ENCODE measurements around the gene PDZD7.
A peak's percentile ranks its signal among the peaks of the same experiment; 100 is the strongest.

Gene PDZD7

DNA sequence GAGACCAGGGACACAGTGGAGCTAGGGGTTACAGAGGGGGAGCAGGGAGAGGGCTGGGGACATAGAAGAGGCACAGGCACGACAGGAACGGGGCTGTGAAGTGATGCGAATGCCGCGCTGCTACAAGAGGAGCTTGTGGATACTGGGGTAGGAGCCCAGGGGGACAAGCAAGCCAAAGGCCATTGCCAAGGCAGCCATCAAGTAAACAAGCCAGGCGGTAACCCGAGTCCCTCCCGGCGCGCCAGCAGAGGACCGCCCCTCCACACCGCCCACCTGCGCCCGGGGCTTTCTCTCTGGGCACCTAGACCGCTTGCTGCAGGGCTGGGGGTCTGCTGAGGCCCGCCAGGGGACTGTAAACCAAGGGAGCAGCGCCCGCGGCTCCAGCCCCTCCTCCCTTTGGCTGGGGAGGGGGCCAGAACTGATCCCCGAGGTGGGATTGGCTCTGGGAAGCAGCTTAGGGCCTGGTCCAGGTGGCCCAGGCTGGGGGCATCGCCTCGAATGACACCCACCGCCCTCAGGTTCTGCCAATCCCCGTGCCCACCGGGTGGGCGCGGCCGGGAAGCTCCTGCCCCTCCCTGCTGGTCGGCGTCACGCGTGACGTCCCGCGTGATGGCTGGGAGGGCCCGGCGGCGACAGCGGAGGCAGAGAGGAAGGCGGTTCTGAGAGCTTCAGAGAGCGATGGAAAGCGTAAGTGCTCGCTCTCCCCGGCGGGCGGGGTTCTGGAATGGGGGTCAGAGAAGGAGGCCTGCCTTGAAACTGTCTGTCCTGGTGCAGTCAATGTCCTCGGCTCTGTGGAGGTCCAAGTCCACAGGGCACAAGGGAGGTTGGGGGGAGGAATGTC, 1.1 kb upstream of the PDZD7 start:
- peaks cover 19% of the 10 kb centered on the region for H3K4me1 ChIP-seq

DNA sequence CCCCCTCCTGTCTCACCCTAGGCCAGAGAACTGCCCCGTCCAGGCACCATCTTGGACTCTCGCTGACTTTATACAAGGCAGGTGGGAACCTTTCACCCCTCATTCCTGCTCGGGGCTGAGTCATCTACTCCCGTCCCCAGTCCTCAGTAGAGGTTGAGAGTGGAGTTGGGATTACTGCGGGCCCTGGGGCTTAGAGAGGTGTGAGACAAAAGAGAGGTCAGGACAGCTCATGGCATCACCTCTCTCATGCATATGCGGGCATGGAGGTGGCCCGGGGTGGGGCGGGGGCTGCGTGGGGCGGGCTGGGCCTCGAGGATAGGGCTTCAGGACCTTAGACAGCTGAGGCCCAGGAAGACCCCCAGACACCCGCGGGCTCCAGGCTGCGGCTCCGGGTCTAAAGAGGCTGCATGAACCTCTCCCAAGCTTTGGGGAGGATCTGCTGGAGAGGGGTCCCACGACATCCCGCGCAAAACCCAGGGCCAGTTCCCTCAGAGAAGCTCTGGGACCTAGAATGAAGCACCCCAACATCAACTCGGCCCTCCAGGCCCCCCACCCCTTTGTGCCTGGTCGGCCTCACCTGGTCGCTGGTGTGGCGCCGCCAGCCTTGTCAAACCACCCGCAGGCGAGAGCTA, 317 bp downstream of the PDZD7 start:
- TF ChIP-seq, protein P1, sequence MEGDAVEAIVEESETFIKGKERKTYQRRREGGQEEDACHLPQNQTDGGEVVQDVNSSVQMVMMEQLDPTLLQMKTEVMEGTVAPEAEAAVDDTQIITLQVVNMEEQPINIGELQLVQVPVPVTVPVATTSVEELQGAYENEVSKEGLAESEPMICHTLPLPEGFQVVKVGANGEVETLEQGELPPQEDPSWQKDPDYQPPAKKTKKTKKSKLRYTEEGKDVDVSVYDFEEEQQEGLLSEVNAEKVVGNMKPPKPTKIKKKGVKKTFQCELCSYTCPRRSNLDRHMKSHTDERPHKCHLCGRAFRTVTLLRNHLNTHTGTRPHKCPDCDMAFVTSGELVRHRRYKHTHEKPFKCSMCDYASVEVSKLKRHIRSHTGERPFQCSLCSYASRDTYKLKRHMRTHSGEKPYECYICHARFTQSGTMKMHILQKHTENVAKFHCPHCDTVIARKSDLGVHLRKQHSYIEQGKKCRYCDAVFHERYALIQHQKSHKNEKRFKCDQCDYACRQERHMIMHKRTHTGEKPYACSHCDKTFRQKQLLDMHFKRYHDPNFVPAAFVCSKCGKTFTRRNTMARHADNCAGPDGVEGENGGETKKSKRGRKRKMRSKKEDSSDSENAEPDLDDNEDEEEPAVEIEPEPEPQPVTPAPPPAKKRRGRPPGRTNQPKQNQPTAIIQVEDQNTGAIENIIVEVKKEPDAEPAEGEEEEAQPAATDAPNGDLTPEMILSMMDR (IDR thresholded peaks at IDR 0.05; ENCODE audit: low read depth, low read length): no peak
- H3K4me1 ChIP-seq: peaks cover 22% of the 10 kb centered on the region
- H3K9me3 ChIP-seq: no peaks in the 10 kb centered on the region
- H3K36me3 ChIP-seq: no peaks in the 10 kb centered on the region
- no peak for DNase-seq
- no peaks in the 10 kb centered on the region for H3K27me3 ChIP-seq
- H3K4me3 ChIP-seq (ENCODE audit: low read depth, low read length): peak overlapping the region; percentile 80

More for the DNA sequence above, 1.1 kb upstream of the PDZD7 start:
- no peaks in the 10 kb centered on the region for H3K36me3 ChIP-seq
- DNase-seq: peak; percentile 64
- no peaks in the 10 kb centered on the region for H3K27me3 ChIP-seq
- no peaks in the 10 kb centered on the region for H3K9me3 ChIP-seq
- peak overlapping the region; percentile 80 for H3K4me3 ChIP-seq (ENCODE audit: low read depth, low read length)
- TF ChIP-seq, protein P1 (IDR thresholded peaks at IDR 0.05; ENCODE audit: low read depth, low read length): no peak

DNA sequence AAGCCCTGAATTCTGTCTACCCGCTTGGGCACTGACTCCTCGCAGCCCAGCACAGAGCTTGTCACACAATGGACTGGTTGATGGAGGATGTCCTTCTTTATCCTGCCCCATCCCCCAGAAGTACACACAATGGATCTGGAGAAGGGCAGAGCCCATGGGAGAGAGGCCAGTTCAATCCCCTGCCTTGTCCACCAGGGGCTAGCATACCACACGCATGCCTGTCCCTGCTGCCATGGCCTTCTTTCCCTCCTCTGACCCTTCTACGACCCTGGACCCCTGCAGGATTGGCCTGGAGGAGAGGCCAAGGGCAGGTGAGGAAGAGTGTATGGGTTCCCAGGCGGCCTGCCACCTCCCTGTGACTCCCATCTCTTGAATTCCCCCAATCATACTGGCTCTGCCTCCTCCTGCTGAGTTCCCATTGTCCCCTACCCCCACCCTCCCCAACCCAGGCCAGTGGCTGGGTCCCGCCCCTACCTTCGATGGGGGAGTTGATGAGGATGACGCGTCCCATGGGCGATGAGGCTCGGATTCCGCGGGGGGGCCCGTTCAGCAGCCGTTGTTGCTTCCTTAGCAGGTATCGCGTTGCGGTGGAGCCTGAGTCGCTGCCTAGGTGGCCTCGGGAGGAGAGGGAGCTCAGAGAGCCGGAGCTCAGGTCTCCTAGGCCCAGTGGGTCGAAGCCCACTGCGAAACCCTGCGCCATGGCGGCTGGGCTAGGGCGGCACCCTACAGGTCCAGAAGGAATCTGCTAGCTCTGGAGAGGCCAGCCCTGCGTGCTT, 1.2 kb downstream of the PDZD7 start:
- Histone ChIP-seq H3K4me3 (ENCODE audit: low read depth, low read length) (no peak overlapping the region), H3K4me1 (peaks cover 22% of the 10 kb centered on the region), H3K9me3 (no peaks in the 10 kb centered on the region), H3K27me3 (no peaks in the 10 kb centered on the region), H3K36me3 (no peaks in the 10 kb centered on the region)
- TF ChIP-seq, protein P1 (IDR thresholded peaks at IDR 0.05; ENCODE audit: low read depth, low read length): peak; percentile 18; the same call in 1 of the 2 replicates
- no peak for DNase-seq

DNA sequence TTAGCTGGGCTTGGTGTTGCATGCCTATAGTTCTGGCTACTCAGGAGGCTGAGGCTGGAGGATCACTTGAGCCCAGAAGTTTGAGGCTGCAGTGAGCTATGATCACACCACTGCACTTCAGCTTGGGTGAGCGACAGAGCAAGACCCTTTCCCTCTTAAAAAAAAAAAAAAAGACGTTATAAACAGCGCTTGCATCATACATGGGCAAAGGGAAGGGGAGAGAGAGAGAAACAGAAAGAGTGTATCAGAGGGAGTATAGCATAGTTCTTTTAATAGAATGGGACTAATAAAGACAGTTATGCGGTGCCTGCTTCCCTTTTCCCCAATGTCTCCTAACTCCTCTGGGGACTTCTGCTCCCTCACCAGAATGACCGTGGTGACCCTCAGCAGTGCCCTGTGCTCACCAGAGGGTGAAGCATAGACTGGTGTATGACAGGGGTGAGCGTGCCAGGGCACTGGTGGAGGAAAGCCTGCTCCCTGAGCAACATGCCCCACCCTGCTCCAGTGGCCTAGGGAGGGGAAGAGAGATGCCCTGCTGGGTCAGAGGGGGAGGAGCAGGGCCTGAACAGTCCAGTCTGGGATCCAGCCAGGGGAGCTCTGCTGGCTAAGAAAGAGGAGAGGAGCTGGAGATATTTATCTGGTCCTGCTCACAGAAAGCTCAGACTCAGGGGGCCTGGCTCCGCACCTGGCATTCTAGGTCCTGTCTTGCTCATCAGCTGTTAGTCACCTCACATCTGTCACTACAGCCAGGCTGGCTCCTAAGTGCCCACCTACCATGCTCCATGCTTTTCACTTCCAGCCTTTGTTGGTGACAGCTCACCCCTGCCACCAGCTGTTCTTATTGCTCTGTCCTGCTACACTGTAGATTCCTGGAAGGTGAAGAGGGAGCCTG, 2.2 kb downstream of the PDZD7 start:
- Histone ChIP-seq H3K4me3 (ENCODE audit: low read depth, low read length) (no peak overlapping the region), H3K9me3 (no peaks in the 10 kb centered on the region), H3K27me3 (no peaks in the 10 kb centered on the region), H3K36me3 (no peaks in the 10 kb centered on the region), H3K4me1 (peaks cover 22% of the 10 kb centered on the region)
- peak; percentile 63 for DNase-seq
- TF ChIP-seq, protein P1 (IDR thresholded peaks at IDR 0.05; ENCODE audit: low read depth, low read length): no peak

DNA sequence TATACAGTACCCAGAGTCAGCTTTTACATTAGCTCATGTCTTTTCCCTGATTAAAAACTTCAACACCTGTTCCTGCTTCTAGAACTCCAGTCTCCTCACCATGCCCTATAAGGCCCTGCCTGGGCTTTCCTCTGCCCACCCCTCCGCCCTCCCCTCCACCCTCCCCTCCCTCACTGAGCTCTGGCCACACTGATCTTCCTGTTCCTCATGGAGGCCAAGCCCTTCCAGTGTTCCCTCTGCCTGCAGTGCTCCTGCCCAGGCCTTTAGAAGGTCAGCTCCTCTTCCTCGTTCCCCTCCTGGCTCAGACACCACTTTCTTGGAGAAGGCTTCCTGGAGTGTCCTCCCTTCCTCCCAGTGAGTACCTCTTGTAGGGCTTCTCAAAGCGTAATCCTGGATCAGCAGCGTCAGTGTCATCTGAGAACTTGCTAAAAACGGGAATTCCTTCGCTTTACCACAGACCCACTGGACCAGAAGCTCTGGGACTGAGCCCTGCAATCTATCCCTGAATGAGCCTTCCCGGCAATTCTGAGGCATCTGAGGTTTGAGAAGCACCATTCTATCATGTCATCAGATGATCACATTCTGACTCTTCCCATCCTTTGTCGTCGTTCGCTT, 3.7 kb downstream of the PDZD7 start:
- TF ChIP-seq, protein P1 (IDR thresholded peaks at IDR 0.05; ENCODE audit: low read depth, low read length): no peak
- H3K36me3 ChIP-seq: no peaks in the 10 kb centered on the region
- peaks cover 15% of the 10 kb centered on the region for H3K4me1 ChIP-seq
- H3K9me3 ChIP-seq: no peaks in the 10 kb centered on the region
- no peaks in the 10 kb centered on the region for H3K27me3 ChIP-seq
- no peak overlapping the region for H3K4me3 ChIP-seq (ENCODE audit: low read depth, low read length)
- no peak for DNase-seq

Data from BE2C (cell line).